Measurements from ENCODE around the gene RFTN1. TPM values are rescaled to one million over a fixed set of nuclear protein-coding genes. Genes with fewer than 3 reads are reported as not detected.

The RFTN1 gene
- total RNA-seq, 2 experiments from 2014 or later = 101 to 113 TPM

- DNase-seq (no peak), ATAC-seq (peak; percentile 26)
- Mint-ChIP-seq H3K4me3 (no peak overlapping the region), H3K27me3 (no peaks in the 10 kb centered on the region), H3K9me3 (ENCODE audit: low read depth) (no peaks in the 10 kb centered on the region), H3K27ac (no peak overlapping the region), H3K36me3 (ENCODE audit: low read depth) (peaks cover 48% of the 10 kb centered on the region), H3K4me1 (peaks cover 38% of the 10 kb centered on the region)
- ChIA-PET POLR2A (interaction anchor here (0.6 kb wide), 1 partner anchor 132 kb away, joined by 4 read pairs; no protein-coding TSS in a partner anchor), CTCF (interaction anchor here (1.0 kb wide), 1 partner anchor 147 kb away, joined by 3 read pairs; no protein-coding TSS in a partner anchor)
- intact Hi-C loops (cut with DNase I, micrococcal nuclease) = no loop called here
Measured at GRCh38 chr3:16404349-16404895, 109.1 kb downstream of the RFTN1 start.

GRCh38 chr3:16402451-16402850 lies 111.0 kb downstream of the RFTN1 start:
- peaks cover 36% of the 10 kb centered on the region for H3K4me1 Mint-ChIP-seq
- H3K36me3 Mint-ChIP-seq (ENCODE audit: low read depth) = peaks cover 48% of the 10 kb centered on the region
- ATAC-seq (no peak), DNase-seq (no peak)
- CTCF ChIA-PET = no interaction called here
- peak overlapping the region; percentile 16 for H3K27ac Mint-ChIP-seq
- no peaks in the 10 kb centered on the region for H3K9me3 Mint-ChIP-seq (ENCODE audit: low read depth)
- intact Hi-C loops (cut with DNase I, micrococcal nuclease) = no loop called here
- POLR2A ChIA-PET = no interaction called here
- no peak overlapping the region for H3K4me3 Mint-ChIP-seq
- no peaks in the 10 kb centered on the region for H3K27me3 Mint-ChIP-seq

GRCh38 chr3:16401273-16401672 lies 112.2 kb downstream of the RFTN1 start:
- DNase-seq (no peak), ATAC-seq (no peak)
- peaks cover 56% of the 10 kb centered on the region for H3K36me3 Mint-ChIP-seq (ENCODE audit: low read depth)
- intact Hi-C loops (cut with DNase I, micrococcal nuclease) = no loop called here
- no peak overlapping the region for H3K4me3 Mint-ChIP-seq
- H3K4me1 Mint-ChIP-seq = peaks cover 30% of the 10 kb centered on the region
- peak overlapping the region; percentile 30 for H3K27ac Mint-ChIP-seq
- H3K9me3 Mint-ChIP-seq (ENCODE audit: low read depth) = no peaks in the 10 kb centered on the region
- ChIA-PET POLR2A (no interaction called here), CTCF (no interaction called here)
- H3K27me3 Mint-ChIP-seq = no peaks in the 10 kb centered on the region

- ATAC-seq = no peak
- intact Hi-C loops (cut with DNase I, micrococcal nuclease) = no loop called here
- Mint-ChIP-seq H3K4me3 (no peak overlapping the region), H3K36me3 (ENCODE audit: low read depth) (peaks cover 56% of the 10 kb centered on the region), H3K27ac (peak overlapping the region; percentile 43), H3K4me1 (peaks cover 32% of the 10 kb centered on the region), H3K27me3 (no peaks in the 10 kb centered on the region), H3K9me3 (ENCODE audit: low read depth) (no peaks in the 10 kb centered on the region)
- no peak for DNase-seq
- ChIA-PET CTCF (interaction anchor here (0.7 to 1.0 kb wide), 2 partner anchors 16 to 91 kb away, joined by 3 to 5 read pairs; no protein-coding TSS in a partner anchor), POLR2A (no interaction called here)
Measured at GRCh38 chr3:16400106-16400931, 113.2 kb downstream of the RFTN1 start.

GRCh38 chr3:16399473-16399872 lies 114.0 kb downstream of the RFTN1 start:
- ATAC-seq (no peak), DNase-seq (no peak)
- H3K27ac Mint-ChIP-seq = no peak overlapping the region
- intact Hi-C loops (cut with DNase I, micrococcal nuclease) = no loop called here
- H3K36me3 Mint-ChIP-seq (ENCODE audit: low read depth) = peaks cover 58% of the 10 kb centered on the region
- H3K4me3 Mint-ChIP-seq = no peak overlapping the region
- POLR2A ChIA-PET = no interaction called here
- no peaks in the 10 kb centered on the region for H3K27me3 Mint-ChIP-seq
- CTCF ChIA-PET = interaction anchor here (1.0 kb wide), 1 partner anchor 17 kb away, joined by 5 read pairs; no protein-coding TSS in a partner anchor
- H3K4me1 Mint-ChIP-seq = peaks cover 32% of the 10 kb centered on the region
- H3K9me3 Mint-ChIP-seq (ENCODE audit: low read depth) = no peaks in the 10 kb centered on the region

GRCh38 chr3:16398648-16399047 lies 114.9 kb downstream of the RFTN1 start:
- H3K9me3 Mint-ChIP-seq (ENCODE audit: low read depth) = no peaks in the 10 kb centered on the region
- peaks cover 32% of the 10 kb centered on the region for H3K4me1 Mint-ChIP-seq
- ATAC-seq (no peak), DNase-seq (no peak)
- H3K4me3 Mint-ChIP-seq = no peak overlapping the region
- POLR2A ChIA-PET = no interaction called here
- H3K27ac Mint-ChIP-seq = no peak overlapping the region
- CTCF ChIA-PET = no interaction called here
- intact Hi-C loops (cut with DNase I, micrococcal nuclease) = loop anchor here in 1 of 2 experiments (1.0 kb wide), 1 partner anchor 37 kb away; no protein-coding TSS in a partner anchor
- H3K36me3 Mint-ChIP-seq (ENCODE audit: low read depth) = peaks cover 61% of the 10 kb centered on the region
- H3K27me3 Mint-ChIP-seq = no peaks in the 10 kb centered on the region

- ChIA-PET POLR2A (no interaction called here), CTCF (interaction anchor here (0.7 kb wide), 1 partner anchor 710 kb away, joined by 3 read pairs; no protein-coding TSS in a partner anchor)
- intact Hi-C loops (cut with DNase I, micrococcal nuclease) = no loop called here
Measured at GRCh38 chr3:16396202-16396601, 117.3 kb downstream of the RFTN1 start.

GRCh38 chr3:16395212-16395611 lies 118.3 kb downstream of the RFTN1 start:
- no peak for DNase-seq
- peaks cover 57% of the 10 kb centered on the region for H3K36me3 Mint-ChIP-seq (ENCODE audit: low read depth)

More at GRCh38 chr3:16396202-16396601, 117.3 kb downstream of the RFTN1 start:
- peaks cover 56% of the 10 kb centered on the region for H3K36me3 Mint-ChIP-seq (ENCODE audit: low read depth)
- H3K4me3 Mint-ChIP-seq = no peak overlapping the region
- no peaks in the 10 kb centered on the region for H3K27me3 Mint-ChIP-seq
- DNase-seq = no peak
- peaks cover 25% of the 10 kb centered on the region for H3K4me1 Mint-ChIP-seq
- no peak overlapping the region for H3K27ac Mint-ChIP-seq
- no peaks in the 10 kb centered on the region for H3K9me3 Mint-ChIP-seq (ENCODE audit: low read depth)
- no peak for ATAC-seq

GRCh38 chr3:16394639-16395038 lies 118.9 kb downstream of the RFTN1 start:
- intact Hi-C loops (cut with DNase I, micrococcal nuclease) = no loop called here
- ATAC-seq = no peak
- CTCF ChIA-PET = interaction anchor here (1.1 to 1.2 kb wide), 2 partner anchors 111 to 117 kb away, joined by 4 to 5 read pairs; no protein-coding TSS in a partner anchor

More at GRCh38 chr3:16395212-16395611, 118.3 kb downstream of the RFTN1 start:
- H3K4me3 Mint-ChIP-seq = no peak overlapping the region
- no peak for ATAC-seq
- H3K4me1 Mint-ChIP-seq = peaks cover 28% of the 10 kb centered on the region
- no peak overlapping the region for H3K27ac Mint-ChIP-seq
- ChIA-PET POLR2A (no interaction called here), CTCF (interaction anchor here (0.8 to 1.2 kb wide), 3 partner anchors 52 to 116 kb away, joined by 3 to 5 read pairs (median 4); no protein-coding TSS in a partner anchor)
- no peaks in the 10 kb centered on the region for H3K27me3 Mint-ChIP-seq
- no peaks in the 10 kb centered on the region for H3K9me3 Mint-ChIP-seq (ENCODE audit: low read depth)
- intact Hi-C loops (cut with DNase I, micrococcal nuclease) = no loop called here

GRCh38 chr3:16392717-16393116 lies 120.8 kb downstream of the RFTN1 start:
- ChIA-PET POLR2A (no interaction called here), CTCF (interaction anchor here (0.5 kb wide), 1 partner anchor 173 kb away, joined by 3 read pairs; no protein-coding TSS in a partner anchor)
- Mint-ChIP-seq H3K27me3 (no peaks in the 10 kb centered on the region), H3K27ac (no peak overlapping the region), H3K9me3 (ENCODE audit: low read depth) (no peaks in the 10 kb centered on the region), H3K36me3 (ENCODE audit: low read depth) (peaks cover 52% of the 10 kb centered on the region), H3K4me1 (peaks cover 39% of the 10 kb centered on the region), H3K4me3 (no peak overlapping the region)
- ATAC-seq = no peak
- no peak for DNase-seq
- intact Hi-C loops (cut with DNase I, micrococcal nuclease) = no loop called here

More at GRCh38 chr3:16394639-16395038, 118.9 kb downstream of the RFTN1 start:
- POLR2A ChIA-PET = no interaction called here
- Mint-ChIP-seq H3K4me3 (no peak overlapping the region), H3K4me1 (peaks cover 27% of the 10 kb centered on the region), H3K27ac (no peak overlapping the region), H3K36me3 (ENCODE audit: low read depth) (peaks cover 56% of the 10 kb centered on the region), H3K27me3 (no peaks in the 10 kb centered on the region), H3K9me3 (ENCODE audit: low read depth) (no peaks in the 10 kb centered on the region)
- DNase-seq = no peak

GRCh38 chr3:16392065-16392464 lies 121.4 kb downstream of the RFTN1 start:
- Mint-ChIP-seq H3K36me3 (ENCODE audit: low read depth) (peaks cover 48% of the 10 kb centered on the region), H3K4me3 (no peak overlapping the region), H3K9me3 (ENCODE audit: low read depth) (no peaks in the 10 kb centered on the region), H3K27me3 (no peaks in the 10 kb centered on the region), H3K27ac (no peak overlapping the region), H3K4me1 (peaks cover 45% of the 10 kb centered on the region)
- POLR2A ChIA-PET = no interaction called here
- no peak for ATAC-seq
- no peak for DNase-seq
- intact Hi-C loops (cut with DNase I, micrococcal nuclease) = no loop called here
- CTCF ChIA-PET = interaction anchor here (1.2 kb wide), 1 partner anchor 13 kb away, joined by 3 read pairs; no protein-coding TSS in a partner anchor

All from activated CD4-positive, alpha-beta T cell treated with anti-CD3 and anti-CD28 coated beads for 36 hours (primary cell).